ENCODE measurements around the gene SYPL2. TPM values are rescaled to one million over a fixed set of nuclear protein-coding genes. Genes with fewer than 3 reads are reported as not detected.

Gene SYPL2
- not detected in 2 replicates for total RNA-seq (ENCODE audit: low replicate concordance)

DNA sequence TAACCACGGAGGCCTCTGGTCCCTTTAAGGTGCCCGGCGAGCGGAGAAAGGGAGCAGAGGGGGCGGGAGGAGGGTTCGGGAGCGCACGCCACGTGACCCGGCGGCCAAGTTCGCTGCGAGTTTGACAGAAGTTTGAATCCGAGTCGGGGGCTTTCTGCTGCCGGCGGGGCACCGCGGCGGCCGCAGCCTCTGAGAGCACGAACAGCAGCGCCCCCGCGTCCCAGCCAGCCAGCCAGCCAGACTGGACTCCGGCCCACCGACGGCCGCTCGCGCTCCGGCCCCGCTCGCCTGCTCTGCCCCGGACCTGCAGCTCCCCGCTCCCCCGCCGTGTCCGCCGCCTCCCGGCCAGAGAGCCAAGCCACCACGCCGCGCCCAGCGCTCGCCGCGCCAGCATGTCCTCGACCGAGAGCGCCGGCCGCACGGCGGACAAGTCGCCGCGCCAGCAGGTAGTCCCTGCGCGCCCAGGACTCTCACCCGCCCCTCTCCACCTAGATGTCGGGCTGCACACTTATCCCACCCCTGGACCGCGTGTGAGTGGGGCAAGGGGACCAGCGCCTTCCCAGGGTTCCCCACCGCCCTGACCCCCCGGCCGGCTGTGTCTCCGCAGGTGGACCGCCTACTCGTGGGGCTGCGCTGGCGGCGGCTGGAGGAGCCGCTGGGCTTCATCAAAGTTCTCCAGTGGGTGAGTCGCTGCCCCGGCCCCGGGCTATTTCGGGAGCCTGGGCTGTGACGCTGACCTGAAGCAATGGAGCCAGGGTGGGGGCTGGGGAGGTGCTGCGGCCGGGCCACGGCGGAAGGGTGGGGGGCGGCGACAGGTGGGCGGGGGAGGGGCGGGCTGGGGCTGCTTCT lies at the start of gene SYPL2:
Gene SYPL2, plus strand, starts transcription at position 95 of the 849 bp plus-strand sequence. Its CDS starts 298 bp downstream, at position 393.
- H3K9me3 Mint-ChIP-seq: no peaks in the 10 kb centered on the region
- H3K36me3 Mint-ChIP-seq: no peaks in the 10 kb centered on the region
- H3K4me3 ChIP-seq: peak within 1 kb of the TSS; percentile 52
- H3K4me1 ChIP-seq: peaks cover 4% of the 10 kb centered on the region
- H3K9me3 ChIP-seq (ENCODE audit: low read depth): no peaks in the 10 kb centered on the region
- H2AFZ ChIP-seq (replicated peaks): peak within 1 kb of the TSS; percentile 72
- H3K9ac ChIP-seq: no peak within 1 kb of the TSS
- no peak within 1 kb of the TSS for H3K27ac ChIP-seq
- peaks cover 56% of the 10 kb centered on the region for H3K27me3 Mint-ChIP-seq (ENCODE audit: insufficient read depth, low read depth)
- TF ChIP-seq EZH2 (IDR thresholded peaks at IDR 0.05) (peak; percentile 98), EZH2phosphoT487 (IDR thresholded peaks at IDR 0.05) (peak; percentile 92)
- TF ChIP-seq, protein P1, sequence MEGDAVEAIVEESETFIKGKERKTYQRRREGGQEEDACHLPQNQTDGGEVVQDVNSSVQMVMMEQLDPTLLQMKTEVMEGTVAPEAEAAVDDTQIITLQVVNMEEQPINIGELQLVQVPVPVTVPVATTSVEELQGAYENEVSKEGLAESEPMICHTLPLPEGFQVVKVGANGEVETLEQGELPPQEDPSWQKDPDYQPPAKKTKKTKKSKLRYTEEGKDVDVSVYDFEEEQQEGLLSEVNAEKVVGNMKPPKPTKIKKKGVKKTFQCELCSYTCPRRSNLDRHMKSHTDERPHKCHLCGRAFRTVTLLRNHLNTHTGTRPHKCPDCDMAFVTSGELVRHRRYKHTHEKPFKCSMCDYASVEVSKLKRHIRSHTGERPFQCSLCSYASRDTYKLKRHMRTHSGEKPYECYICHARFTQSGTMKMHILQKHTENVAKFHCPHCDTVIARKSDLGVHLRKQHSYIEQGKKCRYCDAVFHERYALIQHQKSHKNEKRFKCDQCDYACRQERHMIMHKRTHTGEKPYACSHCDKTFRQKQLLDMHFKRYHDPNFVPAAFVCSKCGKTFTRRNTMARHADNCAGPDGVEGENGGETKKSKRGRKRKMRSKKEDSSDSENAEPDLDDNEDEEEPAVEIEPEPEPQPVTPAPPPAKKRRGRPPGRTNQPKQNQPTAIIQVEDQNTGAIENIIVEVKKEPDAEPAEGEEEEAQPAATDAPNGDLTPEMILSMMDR (IDR thresholded peaks at IDR 0.05): no peak
- peaks cover 100% of the 10 kb centered on the region for H3K27me3 ChIP-seq
- peaks cover 2% of the 10 kb centered on the region for H3K4me1 Mint-ChIP-seq
- H3K4me3 Mint-ChIP-seq: peak within 1 kb of the TSS; percentile 86
- H3K4me2 ChIP-seq: peak within 1 kb of the TSS; percentile 86
- H3F3A ChIP-seq (ENCODE audit: low read depth): peaks cover 25% of the 10 kb centered on the region
- peak; percentile 71 for DNase-seq (ENCODE audit: low spot score)
- no peak within 1 kb of the TSS for H3K27ac Mint-ChIP-seq
- H3K79me2 ChIP-seq (ENCODE audit: low read depth): no peaks in the 10 kb centered on the region
- H3K36me3 ChIP-seq: no peaks in the 10 kb centered on the region
- peaks cover 12% of the 10 kb centered on the region for H4K20me1 ChIP-seq (ENCODE audit: low read depth)

DNA sequence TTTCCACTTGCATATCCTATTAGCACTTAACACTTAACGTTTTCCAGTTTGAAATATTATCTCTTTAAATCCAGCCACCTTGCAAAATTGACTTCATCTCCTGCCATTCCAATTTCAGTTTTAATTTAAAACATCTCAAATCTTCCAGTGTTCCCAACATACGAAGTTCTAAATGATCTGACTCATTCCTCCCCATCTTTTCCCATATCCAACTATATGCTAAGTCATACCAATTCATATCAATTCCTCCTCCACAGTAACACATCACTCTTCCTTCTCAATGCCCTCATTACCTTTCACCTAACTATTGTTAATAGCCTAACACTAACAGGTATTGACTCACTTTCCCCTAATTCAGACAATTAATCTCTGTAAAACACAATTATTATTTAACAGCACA lies 42.8 kb upstream of the SYPL2 start:
- peaks cover 58% of the 10 kb centered on the region for H3K79me2 ChIP-seq (ENCODE audit: low read depth)
- H3K9me3 ChIP-seq (ENCODE audit: low read depth): no peaks in the 10 kb centered on the region
- no peak overlapping the region for H3K27ac ChIP-seq
- no peak overlapping the region for H3K4me2 ChIP-seq
- no peak overlapping the region for H3K27ac Mint-ChIP-seq
- no peaks in the 10 kb centered on the region for H3K27me3 Mint-ChIP-seq (ENCODE audit: insufficient read depth, low read depth)
- H3K4me1 ChIP-seq: peaks cover 16% of the 10 kb centered on the region
- peaks cover 20% of the 10 kb centered on the region for H3K4me1 Mint-ChIP-seq
- peaks cover 14% of the 10 kb centered on the region for H3F3A ChIP-seq (ENCODE audit: low read depth)
- H3K27me3 ChIP-seq: no peaks in the 10 kb centered on the region
- peaks cover 2% of the 10 kb centered on the region for H3K36me3 Mint-ChIP-seq
- H2AFZ ChIP-seq (replicated peaks): no peak overlapping the region
- H4K20me1 ChIP-seq (ENCODE audit: low read depth): peaks cover 16% of the 10 kb centered on the region
- H3K9ac ChIP-seq: no peak overlapping the region
- no peaks in the 10 kb centered on the region for H3K9me3 Mint-ChIP-seq
- no peak overlapping the region for H3K4me3 ChIP-seq
- no peak for DNase-seq (ENCODE audit: low spot score)
- no peak overlapping the region for H3K4me3 Mint-ChIP-seq
- TF ChIP-seq EZH2phosphoT487 (IDR thresholded peaks at IDR 0.05) (no peak), EZH2 (IDR thresholded peaks at IDR 0.05) (no peak)
- TF ChIP-seq, protein P1 (IDR thresholded peaks at IDR 0.05): no peak
- H3K36me3 ChIP-seq: no peaks in the 10 kb centered on the region

DNA sequence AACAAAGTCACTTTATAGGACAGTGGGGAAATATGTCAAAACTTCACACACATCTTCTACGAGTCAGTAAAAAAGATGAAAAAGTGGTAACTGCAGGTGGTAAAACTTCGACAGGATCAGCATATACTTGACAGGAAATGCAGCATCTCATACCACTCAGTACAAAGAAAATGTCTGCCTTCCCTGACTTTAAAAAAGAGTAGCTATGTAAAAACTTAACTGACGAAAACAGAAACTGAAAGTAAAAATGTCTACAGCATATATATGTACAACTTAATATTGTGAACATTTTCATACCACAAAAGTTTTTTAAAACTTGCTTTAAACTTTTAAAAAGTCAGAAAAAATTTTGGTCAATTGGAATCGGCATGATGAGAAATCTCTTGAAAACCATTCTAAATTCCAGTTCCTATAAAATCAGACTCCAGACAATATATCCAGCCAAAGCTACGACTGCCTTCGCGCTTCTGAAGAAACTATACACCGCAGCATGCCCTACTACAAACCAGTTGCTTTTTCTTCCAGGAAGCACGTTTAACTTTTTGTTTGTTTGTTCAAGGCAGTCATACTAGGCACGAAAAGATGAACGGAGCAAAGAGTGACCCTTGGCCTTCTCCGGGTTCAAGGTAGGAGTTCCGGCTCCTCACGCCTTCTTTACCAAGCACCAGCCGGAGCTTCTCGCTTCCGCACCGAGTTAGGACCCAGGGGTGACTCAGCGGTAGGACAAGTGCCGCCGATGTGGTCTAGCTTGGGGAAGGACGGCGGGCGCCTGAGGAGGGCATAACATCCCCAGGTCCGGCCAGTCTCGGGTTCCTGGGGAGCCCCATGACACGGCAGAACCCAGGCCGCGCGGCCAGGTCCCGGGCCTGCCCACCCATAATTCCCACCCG lies 40.7 kb upstream of the SYPL2 start:
- Histone ChIP-seq H3K4me3 (peak overlapping the region; percentile 80), H3K4me2 (peak overlapping the region; percentile 88), H3K27me3 (no peaks in the 10 kb centered on the region), H4K20me1 (ENCODE audit: low read depth) (peaks cover 16% of the 10 kb centered on the region), H3K36me3 (no peaks in the 10 kb centered on the region), H2AFZ (replicated peaks) (no peak overlapping the region), H3K79me2 (ENCODE audit: low read depth) (peaks cover 54% of the 10 kb centered on the region), H3F3A (ENCODE audit: low read depth) (peaks cover 14% of the 10 kb centered on the region), H3K4me1 (peaks cover 16% of the 10 kb centered on the region), H3K27ac (peak overlapping the region; percentile 7), H3K9ac (peak overlapping the region; percentile 74), H3K9me3 (ENCODE audit: low read depth) (no peaks in the 10 kb centered on the region)
- Mint-ChIP-seq H3K27ac (no peak overlapping the region), H3K36me3 (no peaks in the 10 kb centered on the region), H3K4me1 (peaks cover 20% of the 10 kb centered on the region), H3K4me3 (peak overlapping the region; percentile 97), H3K27me3 (ENCODE audit: insufficient read depth, low read depth) (no peaks in the 10 kb centered on the region), H3K9me3 (no peaks in the 10 kb centered on the region)
- TF ChIP-seq, protein P1 (IDR thresholded peaks at IDR 0.05): no peak
- TF ChIP-seq EZH2 (IDR thresholded peaks at IDR 0.05): no peak
- TF ChIP-seq EZH2phosphoT487 (IDR thresholded peaks at IDR 0.05): no peak
- no peak for DNase-seq (ENCODE audit: low spot score)

All from neural progenitor cell (in vitro differentiated cells).